IPS-18a (cell line): ENCODE data around the gene ETV3.

Experiments
- H3K27ac ChIP-seq: one replicate; pipeline ENCODE4 v1.5.1; 2013; ENCODE audit warnings: low read length
- H3K27me3 ChIP-seq: one replicate; pipeline ENCODE4 v1.6.1; 2013; ENCODE audit warnings: mild to moderate bottlenecking, low read length; ENCODE audit not compliant: control insufficient read depth, insufficient read depth
- H3K36me3 ChIP-seq: one replicate; pipeline ENCODE4 v1.6.1; 2013; ENCODE audit warnings: low read depth, low read length; ENCODE audit not compliant: control insufficient read depth
- H3K4me1 ChIP-seq: one replicate; pipeline ENCODE4 v1.6.1; 2013; ENCODE audit warnings: low read depth, low read length; ENCODE audit not compliant: control insufficient read depth
- H3K4me3 ChIP-seq: one replicate; pipeline ENCODE4 v1.5.1; 2013; ENCODE audit warnings: low read length
- H3K9ac ChIP-seq: one replicate; pipeline ENCODE4 v1.6.1; 2013; ENCODE audit warnings: mild to moderate bottlenecking, low read length, moderate library complexity
- H3K9me3 ChIP-seq: one replicate; pipeline ENCODE4 v1.6.1; 2013; ENCODE audit warnings: low read depth, low read length; ENCODE audit not compliant: control insufficient read depth

ETV3 gene

GRCh38 chr1:157147037-157147436, 8.8 kb upstream of the ETV3 start:
- H3K9me3 ChIP-seq, result no peaks in the 10 kb centered on the region
- H3K27ac ChIP-seq, result no peak overlapping the region
- H3K4me1 ChIP-seq, result no peaks in the 10 kb centered on the region
- no peaks in the 10 kb centered on the region for H3K27me3 ChIP-seq
- no peaks in the 10 kb centered on the region for H3K36me3 ChIP-seq
- H3K9ac ChIP-seq, result no peak overlapping the region
- no peak overlapping the region for H3K4me3 ChIP-seq

GRCh38 chr1:157146244-157146643, 8.0 kb upstream of the ETV3 start:
- Histone ChIP-seq H3K9ac (no peak overlapping the region), H3K27ac (no peak overlapping the region), H3K4me1 (no peaks in the 10 kb centered on the region)

GRCh38 chr1:157145076-157145475, 6.9 kb upstream of the ETV3 start:
- no peak overlapping the region for H3K9ac ChIP-seq
- H3K4me1 ChIP-seq, result peaks cover 8% of the 10 kb centered on the region
- peaks cover 5% of the 10 kb centered on the region for H3K27me3 ChIP-seq
- no peaks in the 10 kb centered on the region for H3K36me3 ChIP-seq
- no peaks in the 10 kb centered on the region for H3K9me3 ChIP-seq
- no peak overlapping the region for H3K27ac ChIP-seq
- no peak overlapping the region for H3K4me3 ChIP-seq

More at GRCh38 chr1:157146244-157146643, 8.0 kb upstream of the ETV3 start:
- Histone ChIP-seq H3K36me3 (no peaks in the 10 kb centered on the region), H3K27me3 (peaks cover 5% of the 10 kb centered on the region), H3K9me3 (no peaks in the 10 kb centered on the region), H3K4me3 (no peak overlapping the region)

- H3K9me3 ChIP-seq, result no peaks in the 10 kb centered on the region
- no peak overlapping the region for H3K4me3 ChIP-seq
- no peak overlapping the region for H3K9ac ChIP-seq
- H3K27ac ChIP-seq, result no peak overlapping the region
- peaks cover 5% of the 10 kb centered on the region for H3K27me3 ChIP-seq
- H3K4me1 ChIP-seq, result peaks cover 14% of the 10 kb centered on the region
- H3K36me3 ChIP-seq, result no peaks in the 10 kb centered on the region
Measured at GRCh38 chr1:157144509-157144908, 6.3 kb upstream of the ETV3 start.

GRCh38 chr1:157142765-157143423, 4.7 kb upstream of the ETV3 start:
- Histone ChIP-seq H3K4me3 (no peak overlapping the region), H3K27me3 (peaks cover 5% of the 10 kb centered on the region), H3K9me3 (no peaks in the 10 kb centered on the region), H3K27ac (no peak overlapping the region), H3K9ac (no peak overlapping the region), H3K36me3 (no peaks in the 10 kb centered on the region), H3K4me1 (peaks cover 21% of the 10 kb centered on the region)

- no peaks in the 10 kb centered on the region for H3K36me3 ChIP-seq
- no peak overlapping the region for H3K27ac ChIP-seq
- H3K27me3 ChIP-seq, result peaks cover 5% of the 10 kb centered on the region
- H3K9ac ChIP-seq, result no peak overlapping the region
- H3K9me3 ChIP-seq, result no peaks in the 10 kb centered on the region
- H3K4me1 ChIP-seq, result peaks cover 21% of the 10 kb centered on the region
- H3K4me3 ChIP-seq, result no peak overlapping the region
Measured at GRCh38 chr1:157142201-157142600, 4.0 kb upstream of the ETV3 start.

- Histone ChIP-seq H3K36me3 (no peaks in the 10 kb centered on the region), H3K4me3 (no peak overlapping the region), H3K9ac (no peak overlapping the region), H3K4me1 (peaks cover 29% of the 10 kb centered on the region), H3K27ac (no peak overlapping the region), H3K27me3 (peaks cover 5% of the 10 kb centered on the region), H3K9me3 (no peaks in the 10 kb centered on the region)
Measured at GRCh38 chr1:157141212-157141855, 3.1 kb upstream of the ETV3 start.

- Histone ChIP-seq H3K36me3 (peaks cover 10% of the 10 kb centered on the region), H3K4me3 (no peak overlapping the region), H3K4me1 (peaks cover 33% of the 10 kb centered on the region), H3K9ac (no peak overlapping the region), H3K9me3 (no peaks in the 10 kb centered on the region), H3K27ac (no peak overlapping the region), H3K27me3 (peaks cover 5% of the 10 kb centered on the region)
Measured at GRCh38 chr1:157140063-157140588, 1.9 kb upstream of the ETV3 start.

GRCh38 chr1:157139052-157139715, 989 bp upstream of the ETV3 start:
- H3K9ac ChIP-seq, result peak overlapping the region; percentile 69
- peak overlapping the region; percentile 76 for H3K4me3 ChIP-seq
- H3K9me3 ChIP-seq, result no peaks in the 10 kb centered on the region
- peaks cover 5% of the 10 kb centered on the region for H3K27me3 ChIP-seq
- peaks cover 33% of the 10 kb centered on the region for H3K4me1 ChIP-seq
- H3K27ac ChIP-seq, result peak overlapping the region; percentile 8
- H3K36me3 ChIP-seq, result peaks cover 20% of the 10 kb centered on the region

- H3K9ac ChIP-seq, result peak overlapping the region; percentile 69
- peaks cover 33% of the 10 kb centered on the region for H3K4me1 ChIP-seq
- no peak overlapping the region for H3K27ac ChIP-seq
Measured at GRCh38 chr1:157137408-157138219, 581 bp downstream of the ETV3 start.

GRCh38 chr1:157137046-157137407, 1.2 kb downstream of the ETV3 start:
- peak overlapping the region; percentile 76 for H3K4me3 ChIP-seq
- H3K27me3 ChIP-seq, result peaks cover 5% of the 10 kb centered on the region
- H3K9me3 ChIP-seq, result no peaks in the 10 kb centered on the region
- peaks cover 33% of the 10 kb centered on the region for H3K4me1 ChIP-seq
- peak overlapping the region; percentile 69 for H3K9ac ChIP-seq
- peaks cover 41% of the 10 kb centered on the region for H3K36me3 ChIP-seq
- H3K27ac ChIP-seq, result no peak overlapping the region

More at GRCh38 chr1:157137408-157138219, 581 bp downstream of the ETV3 start:
- H3K9me3 ChIP-seq, result no peaks in the 10 kb centered on the region
- H3K4me3 ChIP-seq, result peak overlapping the region; percentile 76
- H3K27me3 ChIP-seq, result peaks cover 5% of the 10 kb centered on the region
- H3K36me3 ChIP-seq, result peaks cover 36% of the 10 kb centered on the region
